Fibroblast of mammary gland (primary cell): Measurements from ENCODE around the gene LIPT1.
"Not testable (repeated sequence)": the region's sequence is repeated elsewhere in the genome, so short reads cannot be mapped to it uniquely, and the experiment has no call there.

Experiments used
- DNase-seq: peaks from one replicate; pipeline ENCODE4 v3.0.0-alpha.2; 2010; ENCODE audit warnings: low read depth
- H3K4me3 ChIP-seq: 2 replicates; pipeline ENCODE4 v1.5.1; 2011; ENCODE audit warnings: low read depth, mild to moderate bottlenecking, low read length, moderate library complexity; ENCODE audit not compliant: control insufficient read depth
- TF ChIP-seq, protein P1 (sequence below): conservative IDR thresholded peaks from 2 replicates; pipeline ENCODE4 v1.5.1; 2011; ENCODE audit warnings: low read depth, low read length, inconsistent platforms; ENCODE audit not compliant: control insufficient read depth, insufficient read depth

LIPT1 gene

DNA sequence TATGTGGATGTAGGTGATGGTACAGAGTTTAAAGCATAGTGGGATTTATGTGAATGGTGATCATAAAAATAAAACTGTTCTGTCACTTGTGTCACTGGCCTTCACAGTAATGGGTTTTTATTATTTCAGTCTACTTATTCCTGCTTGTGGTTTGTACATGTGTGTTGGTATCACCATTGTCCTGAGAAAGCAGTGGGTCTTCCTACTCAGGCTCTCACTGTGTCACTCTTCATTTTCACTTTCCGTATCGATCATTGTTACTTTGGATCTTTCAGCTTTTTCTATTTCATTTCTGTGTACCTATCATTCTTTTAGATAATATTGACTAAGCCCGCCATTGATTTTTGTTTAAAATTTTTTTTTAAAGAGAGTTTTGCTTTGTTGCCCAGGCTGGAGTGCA, 33.6 kb downstream of the LIPT1 start:
- H3K4me3 ChIP-seq, result no peak overlapping the region
- TF ChIP-seq, protein P1, sequence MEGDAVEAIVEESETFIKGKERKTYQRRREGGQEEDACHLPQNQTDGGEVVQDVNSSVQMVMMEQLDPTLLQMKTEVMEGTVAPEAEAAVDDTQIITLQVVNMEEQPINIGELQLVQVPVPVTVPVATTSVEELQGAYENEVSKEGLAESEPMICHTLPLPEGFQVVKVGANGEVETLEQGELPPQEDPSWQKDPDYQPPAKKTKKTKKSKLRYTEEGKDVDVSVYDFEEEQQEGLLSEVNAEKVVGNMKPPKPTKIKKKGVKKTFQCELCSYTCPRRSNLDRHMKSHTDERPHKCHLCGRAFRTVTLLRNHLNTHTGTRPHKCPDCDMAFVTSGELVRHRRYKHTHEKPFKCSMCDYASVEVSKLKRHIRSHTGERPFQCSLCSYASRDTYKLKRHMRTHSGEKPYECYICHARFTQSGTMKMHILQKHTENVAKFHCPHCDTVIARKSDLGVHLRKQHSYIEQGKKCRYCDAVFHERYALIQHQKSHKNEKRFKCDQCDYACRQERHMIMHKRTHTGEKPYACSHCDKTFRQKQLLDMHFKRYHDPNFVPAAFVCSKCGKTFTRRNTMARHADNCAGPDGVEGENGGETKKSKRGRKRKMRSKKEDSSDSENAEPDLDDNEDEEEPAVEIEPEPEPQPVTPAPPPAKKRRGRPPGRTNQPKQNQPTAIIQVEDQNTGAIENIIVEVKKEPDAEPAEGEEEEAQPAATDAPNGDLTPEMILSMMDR, result no peak
- DNase-seq, result no peak

DNA sequence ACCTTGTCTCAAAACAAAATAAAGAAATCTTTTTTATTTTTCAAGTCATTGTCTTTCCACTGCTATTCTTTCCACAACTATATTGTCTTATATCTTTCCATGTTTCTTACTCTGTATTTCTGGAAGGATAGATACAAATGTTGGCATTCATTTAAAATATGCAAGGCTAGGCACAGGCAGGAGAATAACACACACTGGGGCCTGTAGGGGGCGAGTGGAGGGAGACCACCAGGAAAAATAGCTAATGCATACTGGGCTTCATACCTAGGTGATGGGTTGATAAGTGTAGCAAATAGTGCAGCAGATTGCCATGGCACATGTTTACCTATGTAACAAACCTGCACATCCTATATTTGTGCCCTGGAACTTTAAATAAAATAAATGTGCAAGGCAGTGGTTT, 35.8 kb downstream of the LIPT1 start:
- no peak for DNase-seq
- TF ChIP-seq, protein P1, result peak; percentile 1

DNA sequence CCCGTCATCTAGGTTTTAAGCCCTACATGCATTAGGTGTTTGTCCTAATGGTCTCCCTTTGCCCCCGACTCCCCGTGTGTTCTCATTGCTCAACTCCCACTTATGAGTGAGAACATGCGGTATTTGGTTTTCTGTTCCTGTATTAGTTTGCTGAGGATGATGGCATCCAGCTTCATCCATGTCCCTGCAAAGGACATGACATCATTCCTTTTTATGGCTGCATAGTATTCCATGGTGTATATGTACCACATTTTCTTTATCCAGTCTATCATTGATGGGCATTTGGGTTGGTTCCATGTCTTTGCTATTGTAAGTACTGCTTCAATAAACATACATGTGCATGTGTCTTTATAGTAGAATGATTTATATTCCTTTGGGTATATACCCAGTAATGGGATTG, 37.6 kb downstream of the LIPT1 start:
- not testable (repeated sequence) for H3K4me3 ChIP-seq, DNase-seq

More for the DNA sequence above, 35.8 kb downstream of the LIPT1 start:
- no peak overlapping the region for H3K4me3 ChIP-seq

DNA sequence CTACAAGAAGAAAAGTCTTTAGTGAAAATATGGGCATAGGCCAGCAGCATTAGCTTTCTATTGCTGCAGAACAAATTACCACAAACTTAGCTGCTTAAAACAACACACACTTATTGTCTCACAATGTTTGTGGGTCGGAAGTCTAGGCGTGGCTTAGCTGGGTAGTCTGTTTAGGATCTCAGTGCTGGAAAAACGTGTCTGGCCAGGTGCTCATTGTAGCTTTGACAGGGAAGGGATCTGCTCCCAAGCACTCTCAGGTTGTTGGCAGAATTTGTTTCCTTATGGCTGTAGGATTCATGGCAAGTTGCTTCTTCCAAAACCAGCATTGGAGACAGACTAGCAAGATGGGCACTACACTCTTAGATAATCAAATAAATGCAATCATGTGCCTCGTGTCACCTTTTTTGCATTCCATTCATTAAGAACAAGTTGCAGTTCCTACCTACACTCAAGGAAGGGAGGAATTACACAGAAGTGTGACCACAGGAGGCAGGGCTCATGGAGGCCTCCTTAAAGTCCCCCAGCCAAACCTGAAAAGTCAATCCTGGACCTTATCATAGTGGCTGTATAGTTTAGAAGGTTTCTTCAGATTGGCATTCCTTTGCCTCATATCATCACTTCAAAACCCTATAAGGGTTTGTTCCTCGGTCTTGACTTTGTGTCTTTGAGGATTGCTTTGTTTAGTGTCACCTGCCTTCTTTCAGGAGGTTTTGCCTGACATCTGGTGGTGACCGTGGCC, 43.5 kb downstream of the LIPT1 start:
- no peak overlapping the region for H3K4me3 ChIP-seq
- no peak for DNase-seq
- TF ChIP-seq, protein P1, result no peak

DNA sequence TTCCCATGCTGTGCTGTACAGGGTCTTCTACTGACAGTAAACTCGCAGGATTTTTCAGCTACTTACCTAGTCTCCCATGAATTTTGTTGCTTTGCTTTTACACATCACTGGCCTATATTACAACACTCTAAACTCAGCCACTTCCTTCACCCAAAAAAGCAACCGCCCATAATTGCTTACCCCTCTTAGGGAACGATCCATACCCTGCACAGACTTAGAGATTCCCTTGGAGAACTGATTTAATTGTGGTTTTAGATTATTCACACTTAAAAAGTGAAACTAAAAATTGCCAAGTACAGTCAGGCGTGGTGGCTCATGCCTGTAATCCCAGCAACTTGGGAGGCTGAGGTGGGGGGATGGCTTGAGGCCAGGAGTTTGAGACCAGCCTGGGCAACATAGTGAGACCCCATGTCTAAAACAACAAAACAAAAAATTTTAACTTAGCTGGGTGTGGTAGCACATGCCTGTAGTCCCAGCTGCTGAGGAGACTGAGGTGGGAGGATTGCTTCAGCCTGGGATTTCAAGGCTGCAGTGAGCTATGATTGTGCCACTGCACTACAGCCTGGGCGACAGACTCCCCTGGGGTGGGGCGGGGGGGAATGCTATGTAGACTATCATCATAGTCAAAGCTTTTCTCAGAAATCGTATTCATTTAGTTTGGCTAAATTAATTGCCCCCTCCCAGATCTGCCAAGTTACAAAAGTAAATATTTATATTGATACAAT, 45.5 kb downstream of the LIPT1 start:
- no peak for DNase-seq
- H3K4me3 ChIP-seq, result no peak overlapping the region
- TF ChIP-seq, protein P1, result no peak

DNA sequence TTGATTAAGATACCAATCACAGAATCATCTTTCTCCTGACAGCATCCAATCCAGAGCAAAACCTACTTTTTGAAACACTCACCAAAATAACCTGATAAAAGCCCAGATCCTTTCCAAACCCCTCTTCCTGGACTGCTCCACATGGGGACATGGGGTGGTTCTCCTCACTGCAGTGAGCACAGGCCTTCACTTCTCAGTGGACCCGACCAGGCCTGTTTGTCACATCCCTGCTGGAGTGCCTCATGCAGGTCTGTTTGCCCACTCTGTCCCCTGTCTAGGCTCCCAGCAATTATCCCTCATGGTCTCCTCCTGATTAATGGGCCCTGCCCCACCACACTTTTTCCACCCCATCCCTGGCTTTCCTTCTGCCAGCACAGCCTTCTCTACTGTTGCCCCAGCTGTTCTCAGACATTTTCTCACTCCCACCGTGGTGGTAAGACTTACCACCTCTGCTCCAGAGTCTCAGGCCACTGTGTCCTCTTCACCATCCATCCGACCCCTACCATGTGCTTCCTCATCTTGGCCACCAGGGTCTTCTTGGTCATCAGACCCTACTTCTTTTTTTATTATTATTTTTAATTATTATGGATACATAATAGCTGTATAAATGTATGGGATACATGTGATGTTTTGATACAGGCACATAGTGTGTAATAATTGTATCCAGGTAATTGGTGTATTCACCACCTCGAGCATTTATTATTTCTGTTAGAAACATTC, 47.4 kb downstream of the LIPT1 start:
- no peak overlapping the region for H3K4me3 ChIP-seq
- TF ChIP-seq, protein P1, result peak; percentile 22
- no peak for DNase-seq

DNA sequence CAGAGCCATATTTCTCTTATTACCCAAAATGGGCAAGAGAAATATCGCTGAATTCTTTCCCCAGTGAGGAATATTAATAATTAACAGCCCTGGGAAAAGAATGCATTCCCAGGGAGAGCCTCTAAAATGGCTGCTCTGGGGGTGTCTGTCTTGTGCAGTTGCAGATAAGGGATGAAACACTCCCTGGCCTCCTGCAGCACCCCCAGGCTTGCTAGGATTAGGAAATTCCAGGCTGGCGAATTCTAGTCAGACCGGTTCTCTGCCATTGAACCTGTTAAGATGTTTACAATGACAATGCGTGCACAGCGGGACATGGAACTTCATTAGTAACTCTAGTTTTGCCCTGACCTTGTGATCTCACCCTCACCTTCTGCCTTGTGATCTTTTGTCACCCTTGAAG, 50.7 kb downstream of the LIPT1 start:
- H3K4me3 ChIP-seq, result no peak overlapping the region
- TF ChIP-seq, protein P1, result no peak
- DNase-seq, result no peak
